NCI-H774 (cell line): ENCODE measurements around the gene AJM1.

Experiments
- DNase-seq: peaks from one replicate; lab custom pipeline; 2025; lab: John Stamatoyannopoulos, UW

The AJM1 gene

DNA sequence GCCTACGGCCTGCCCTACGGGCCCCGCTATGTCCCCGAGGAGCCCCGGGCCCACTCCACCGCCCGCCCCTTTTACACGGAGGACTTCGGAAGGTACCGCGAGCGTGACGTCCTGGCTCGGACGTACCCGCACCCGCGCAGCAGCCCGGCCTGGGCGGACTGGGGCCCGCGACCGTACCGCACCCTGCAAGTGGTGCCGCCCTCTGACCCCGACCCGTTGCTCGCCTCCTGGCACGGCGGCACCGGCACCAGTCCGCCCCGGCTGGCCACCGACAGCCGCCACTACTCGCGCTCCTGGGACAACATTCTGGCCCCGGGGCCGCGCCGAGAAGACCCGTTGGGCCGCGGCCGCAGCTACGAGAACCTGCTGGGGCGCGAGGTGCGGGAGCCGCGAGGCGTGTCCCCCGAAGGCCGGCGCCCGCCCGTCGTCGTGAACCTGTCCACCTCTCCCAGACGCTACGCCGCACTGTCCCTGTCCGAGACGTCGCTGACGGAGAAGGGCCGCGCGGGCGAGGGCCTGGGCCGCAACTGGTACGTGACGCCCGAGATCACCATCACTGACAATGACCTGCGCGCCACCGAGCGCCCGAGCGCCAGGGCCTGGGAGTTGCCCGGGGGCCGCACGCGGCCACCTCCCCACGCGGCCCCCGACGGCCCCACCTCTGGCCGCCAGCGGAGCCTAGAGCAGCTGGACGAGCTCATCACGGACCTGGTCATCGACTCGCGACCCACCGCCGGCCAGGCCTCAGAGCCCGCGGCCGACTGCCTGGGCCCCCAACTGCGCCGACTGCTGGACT is 3.4 kb downstream of the AJM1 start:
- no peak for DNase-seq

DNA sequence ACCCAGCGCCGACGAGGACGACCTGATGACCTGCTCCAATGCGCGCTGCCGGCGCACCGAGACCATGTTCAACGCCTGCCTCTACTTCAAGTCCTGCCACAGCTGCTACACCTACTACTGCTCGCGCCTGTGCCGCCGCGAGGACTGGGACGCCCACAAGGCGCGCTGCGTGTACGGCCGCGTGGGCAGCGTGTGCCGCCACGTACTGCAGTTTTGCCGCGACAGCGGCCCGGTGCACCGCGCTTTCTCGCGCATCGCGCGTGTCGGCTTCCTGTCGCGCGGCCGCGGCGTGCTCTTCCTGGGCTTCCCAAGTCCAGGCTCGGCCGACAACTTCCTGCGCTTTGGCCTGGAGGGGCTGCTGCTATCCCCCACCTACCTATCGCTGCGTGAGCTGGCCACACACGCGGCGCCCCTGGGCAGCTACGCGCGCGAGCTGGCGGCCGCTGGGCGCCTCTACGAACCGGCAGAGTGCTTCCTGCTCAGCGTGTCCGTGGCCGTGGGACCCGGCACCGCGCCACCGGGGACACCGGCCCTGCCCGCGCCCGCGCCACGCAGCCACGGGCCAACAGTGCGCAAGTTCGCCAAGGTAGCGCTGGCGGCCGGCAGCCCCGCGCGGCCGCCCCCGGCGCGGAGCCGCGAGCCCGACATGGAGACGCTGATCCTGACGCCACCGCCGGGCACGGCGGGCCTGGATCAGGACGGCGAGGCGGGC is 4.3 kb downstream of the AJM1 start:
- no peak for DNase-seq

DNA sequence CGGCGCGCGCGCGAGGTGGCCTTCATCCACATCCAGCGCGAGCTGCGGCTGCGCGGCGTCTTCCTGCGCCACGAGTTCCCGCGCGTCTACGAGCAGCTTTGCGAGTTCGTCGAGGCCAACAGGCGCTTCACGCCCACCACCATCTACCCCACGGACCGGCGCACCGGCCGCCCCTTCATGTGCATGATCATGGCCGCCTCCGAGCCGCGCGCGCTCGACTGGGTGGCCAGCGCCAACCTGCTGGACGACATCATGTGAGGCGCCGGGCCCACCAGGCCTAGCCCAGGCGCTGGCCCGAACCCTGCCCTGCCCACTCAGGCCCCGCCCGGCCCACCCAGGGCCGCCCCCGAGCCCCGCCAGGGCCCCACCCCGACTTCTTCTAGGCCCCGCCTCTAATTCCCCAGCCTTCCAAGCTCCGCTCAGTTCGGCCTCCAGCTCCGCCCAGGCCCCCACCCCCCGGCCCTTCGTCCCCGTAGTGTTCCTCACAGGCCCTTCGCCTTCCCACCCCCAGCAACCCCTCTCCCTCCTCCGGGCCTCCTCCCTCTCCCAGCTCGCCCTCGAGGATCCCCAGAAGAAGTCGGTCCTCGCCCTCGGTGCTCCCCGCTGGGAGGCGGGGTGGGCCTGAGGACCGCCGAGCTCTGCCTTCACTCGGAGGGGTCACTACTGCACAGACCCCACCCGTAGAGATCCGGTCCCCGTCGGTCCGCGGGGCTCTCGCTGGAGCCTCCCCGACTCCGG is 5.0 kb downstream of the AJM1 start:
- DNase-seq: peak; percentile 45

DNA sequence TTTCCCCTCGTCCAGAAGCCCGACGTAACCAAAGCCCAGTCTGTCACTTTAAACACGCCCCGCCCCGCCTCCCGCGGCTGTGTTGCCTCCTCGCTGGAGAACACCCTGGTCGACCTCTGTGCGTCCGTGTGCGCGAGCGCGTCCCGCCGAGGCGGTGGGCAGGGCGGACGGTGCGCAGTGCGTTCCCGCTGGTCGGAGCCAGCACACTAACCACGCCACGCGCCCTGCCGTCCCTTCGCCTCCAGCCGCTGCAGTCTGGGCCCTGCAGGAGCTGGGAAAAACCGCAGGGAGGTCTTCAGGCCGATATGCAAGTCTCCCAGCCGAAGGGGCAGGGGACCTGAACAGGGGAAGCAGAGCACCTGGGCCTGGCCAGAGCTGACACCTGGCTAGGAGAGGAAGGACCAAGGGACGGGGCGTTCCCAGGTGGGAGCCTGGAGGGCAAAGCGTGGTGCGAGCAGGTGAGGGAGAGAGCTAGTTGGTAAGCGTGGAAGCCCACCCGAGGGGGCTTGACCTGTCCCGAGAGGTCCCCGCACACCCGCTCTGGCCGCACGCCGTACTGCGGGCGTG is 5.6 kb downstream of the AJM1 start:
- DNase-seq: peak; percentile 82

DNA sequence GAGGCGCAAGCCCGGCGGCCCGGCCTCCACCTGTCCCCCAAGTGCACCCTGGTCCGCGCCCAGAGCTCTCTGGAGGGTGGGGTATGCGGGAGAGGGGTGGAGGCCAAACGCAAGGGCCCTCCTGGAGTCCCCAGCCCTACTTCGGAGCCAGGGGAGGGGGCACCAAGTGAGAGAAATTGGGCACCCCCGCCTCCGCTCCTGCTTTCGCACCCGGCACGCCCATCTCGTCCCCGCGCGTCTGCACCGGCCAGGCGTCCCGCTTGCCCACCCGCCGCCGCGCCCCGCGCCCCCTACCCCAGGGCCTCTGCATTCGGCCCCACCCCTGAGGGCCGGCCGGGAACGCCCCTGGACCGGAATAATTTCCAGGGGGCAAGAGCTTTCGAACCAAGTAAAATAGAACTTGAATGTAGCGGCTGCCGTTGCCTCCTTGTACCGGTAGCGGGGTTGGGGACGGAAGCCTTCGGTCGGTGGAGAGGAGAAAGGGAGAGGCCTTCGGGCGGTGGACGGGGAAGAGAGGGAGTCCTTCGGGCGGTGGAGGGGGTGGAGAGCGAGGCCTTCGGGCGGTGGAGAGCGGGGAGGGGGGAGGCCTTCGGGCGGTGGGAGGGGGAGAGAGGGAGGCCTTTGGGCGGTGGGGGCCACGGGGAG is 6.2 kb downstream of the AJM1 start:
- peak; percentile 66 for DNase-seq

DNA sequence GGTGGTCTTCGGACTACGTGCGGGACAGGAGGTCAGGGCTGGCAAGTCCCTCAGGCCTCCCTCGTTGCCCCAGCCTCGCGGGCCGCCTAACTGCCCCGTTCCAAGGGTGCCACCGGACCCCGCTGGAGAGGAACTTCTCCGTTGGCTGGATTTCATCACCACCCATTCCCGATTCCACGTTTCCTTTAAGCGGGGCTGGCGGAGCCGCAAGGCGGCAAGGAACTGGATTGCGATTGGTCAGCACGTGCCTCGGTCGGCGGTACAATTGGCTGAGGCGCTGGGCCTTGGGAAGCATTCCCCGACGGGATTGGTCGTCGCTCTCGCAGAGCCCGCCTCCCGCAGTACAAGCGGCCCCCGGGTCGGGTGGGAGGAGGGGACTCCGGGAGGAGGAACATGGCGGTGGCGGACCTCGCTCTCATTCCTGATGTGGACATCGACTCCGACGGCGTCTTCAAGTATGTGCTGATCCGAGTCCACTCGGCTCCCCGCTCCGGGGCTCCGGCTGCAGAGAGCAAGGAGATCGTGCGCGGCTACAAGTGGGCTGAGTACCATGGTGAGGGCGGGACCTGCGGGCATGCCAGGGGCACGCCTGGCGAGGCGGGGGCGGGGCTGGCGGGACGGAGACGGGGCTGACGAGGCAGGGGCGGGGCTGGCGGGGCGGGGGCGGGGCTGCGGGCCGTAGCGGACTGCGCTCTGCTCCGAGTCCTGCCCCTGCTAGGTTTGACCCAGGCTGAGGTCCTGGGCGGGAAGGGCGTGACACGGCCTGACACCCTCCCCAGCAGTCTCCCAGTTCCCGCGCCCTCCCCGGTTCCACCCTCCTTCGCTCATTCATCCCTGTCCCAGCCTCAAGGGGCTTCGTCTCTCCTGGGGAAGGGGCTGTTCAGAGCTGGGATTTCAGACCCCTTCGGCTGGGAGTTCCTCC is 7.0 kb downstream of the AJM1 start, which contains the start of gene PHPT1:
PHPT1 (plus strand) TSS at position 372 of the 922 bp plus-strand sequence; CDS start at position 394, 22 bp downstream.
- DNase-seq: peak; percentile 100

DNA sequence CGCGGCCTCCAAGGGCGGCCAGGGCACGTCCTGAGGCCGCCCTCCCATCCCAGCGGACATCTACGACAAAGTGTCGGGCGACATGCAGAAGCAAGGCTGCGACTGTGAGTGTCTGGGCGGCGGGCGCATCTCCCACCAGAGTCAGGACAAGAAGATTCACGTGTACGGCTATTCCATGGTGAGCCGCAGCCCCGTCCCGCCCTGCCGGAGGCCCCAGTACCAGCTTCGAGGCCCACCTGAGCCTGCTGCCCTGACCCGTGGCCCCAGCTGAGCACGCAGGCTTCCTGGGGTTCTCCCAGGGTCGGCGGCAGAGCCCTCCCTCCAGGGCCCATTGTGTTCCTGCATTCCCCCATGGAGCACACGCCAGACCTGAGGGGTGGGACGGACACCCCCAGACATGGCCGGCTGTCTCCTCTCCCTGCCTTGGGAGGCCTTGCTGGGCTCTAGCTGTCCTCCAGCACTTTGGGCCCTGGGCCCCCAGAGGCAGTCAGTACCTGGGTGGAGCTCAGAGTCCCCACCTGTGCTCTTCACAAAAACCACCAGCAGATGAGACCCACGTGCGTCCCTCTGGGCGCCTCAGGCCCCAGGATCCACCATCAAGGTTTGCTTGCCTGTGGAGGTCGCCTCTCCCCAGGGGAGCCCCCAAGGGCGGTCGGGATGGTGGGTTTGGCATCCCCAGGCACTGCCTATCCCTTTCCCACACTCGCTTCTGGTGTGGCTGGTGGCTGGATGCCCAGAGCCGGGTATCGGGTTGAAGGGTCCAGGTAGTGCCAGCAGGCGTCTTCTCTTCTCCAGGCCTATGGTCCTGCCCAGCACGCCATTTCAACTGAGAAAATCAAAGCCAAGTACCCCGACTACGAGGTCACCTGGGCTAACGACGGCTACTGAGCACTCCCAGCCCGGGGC is 7.9 kb downstream of the AJM1 start:
- DNase-seq: no peak

DNA sequence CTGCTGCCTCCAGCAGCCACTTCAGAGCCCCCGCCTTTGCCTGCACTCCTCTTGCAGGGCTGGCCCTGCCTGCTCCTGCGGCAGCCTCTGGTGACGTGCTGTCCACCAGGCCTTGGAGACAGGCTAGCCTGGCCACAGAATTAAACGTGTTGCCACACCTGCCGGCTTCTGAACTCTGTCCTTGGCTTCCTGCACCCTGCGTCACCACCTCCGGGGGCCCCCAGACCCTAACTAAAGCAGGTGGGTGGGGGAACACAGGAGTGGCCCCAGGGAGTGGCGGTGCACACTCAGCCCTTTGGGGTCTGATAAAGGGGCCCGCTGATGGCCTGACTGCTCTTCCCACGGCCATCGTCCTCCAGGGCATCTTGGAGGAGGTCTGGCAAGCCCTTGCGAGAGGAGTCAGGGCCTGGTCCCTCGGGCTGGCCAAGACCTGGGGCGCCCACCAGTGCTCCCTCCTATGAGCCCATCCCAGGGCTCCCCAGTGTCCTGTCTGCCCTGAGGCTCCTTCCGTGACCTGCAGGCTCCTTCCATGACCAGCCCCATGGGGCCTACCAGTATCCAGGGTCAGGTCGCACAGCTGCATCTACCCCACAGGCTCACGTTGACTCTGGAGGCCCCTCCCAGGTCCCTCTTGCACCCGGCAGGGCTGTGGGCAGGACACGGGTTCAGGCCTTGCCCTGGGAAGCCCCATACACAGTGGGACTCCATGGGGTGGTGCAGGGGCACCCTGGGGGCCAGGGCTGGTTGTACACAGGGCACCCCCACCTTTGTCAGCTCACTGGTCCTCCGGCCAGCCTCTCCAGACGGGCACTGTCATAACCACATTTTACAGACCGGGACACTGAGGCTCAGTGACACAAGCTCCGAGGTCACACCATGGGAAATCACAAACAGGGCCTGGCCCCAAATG is 8.8 kb downstream of the AJM1 start:
- DNase-seq: no peak

DNA sequence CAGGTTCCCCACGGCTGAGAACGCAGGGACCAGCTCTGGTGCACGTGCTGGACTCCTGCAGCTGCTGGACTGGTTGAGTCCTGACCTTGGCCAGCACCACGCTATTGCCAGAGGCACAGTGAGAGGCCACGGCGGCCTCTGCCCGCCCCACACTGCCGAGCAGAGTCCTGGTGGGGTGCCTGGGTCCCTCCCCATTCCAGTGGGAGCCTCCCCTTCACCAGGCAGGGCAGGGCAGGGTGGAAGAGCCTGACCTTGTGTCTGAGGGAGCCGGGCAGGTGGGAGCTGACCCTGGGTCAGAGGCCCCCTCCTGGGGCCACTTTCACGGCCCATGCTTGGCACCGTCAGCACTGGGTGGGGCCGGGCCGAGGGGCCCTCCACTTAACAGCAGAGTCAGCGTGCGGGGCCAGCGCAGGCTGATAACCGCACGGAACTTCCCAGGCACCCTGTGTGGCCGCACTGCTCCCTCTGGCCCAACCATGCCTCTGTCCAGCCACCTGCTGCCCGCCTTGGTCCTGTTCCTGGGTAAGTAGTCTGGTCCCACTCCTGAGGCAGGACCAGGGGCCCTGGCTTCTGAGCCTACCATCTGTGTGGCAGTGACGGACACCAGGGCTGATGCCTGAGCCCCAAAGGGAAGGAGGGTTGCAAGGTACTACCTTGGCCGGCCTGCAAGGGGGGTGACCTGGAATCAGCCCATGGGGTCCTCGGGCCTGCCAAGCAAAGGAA is 9.8 kb downstream of the AJM1 start, which contains the start of gene MAMDC4:
MAMDC4 (plus strand) TSS at position 406 of the 723 bp plus-strand sequence; CDS start at position 477, 71 bp downstream.
- no peak for DNase-seq

DNA sequence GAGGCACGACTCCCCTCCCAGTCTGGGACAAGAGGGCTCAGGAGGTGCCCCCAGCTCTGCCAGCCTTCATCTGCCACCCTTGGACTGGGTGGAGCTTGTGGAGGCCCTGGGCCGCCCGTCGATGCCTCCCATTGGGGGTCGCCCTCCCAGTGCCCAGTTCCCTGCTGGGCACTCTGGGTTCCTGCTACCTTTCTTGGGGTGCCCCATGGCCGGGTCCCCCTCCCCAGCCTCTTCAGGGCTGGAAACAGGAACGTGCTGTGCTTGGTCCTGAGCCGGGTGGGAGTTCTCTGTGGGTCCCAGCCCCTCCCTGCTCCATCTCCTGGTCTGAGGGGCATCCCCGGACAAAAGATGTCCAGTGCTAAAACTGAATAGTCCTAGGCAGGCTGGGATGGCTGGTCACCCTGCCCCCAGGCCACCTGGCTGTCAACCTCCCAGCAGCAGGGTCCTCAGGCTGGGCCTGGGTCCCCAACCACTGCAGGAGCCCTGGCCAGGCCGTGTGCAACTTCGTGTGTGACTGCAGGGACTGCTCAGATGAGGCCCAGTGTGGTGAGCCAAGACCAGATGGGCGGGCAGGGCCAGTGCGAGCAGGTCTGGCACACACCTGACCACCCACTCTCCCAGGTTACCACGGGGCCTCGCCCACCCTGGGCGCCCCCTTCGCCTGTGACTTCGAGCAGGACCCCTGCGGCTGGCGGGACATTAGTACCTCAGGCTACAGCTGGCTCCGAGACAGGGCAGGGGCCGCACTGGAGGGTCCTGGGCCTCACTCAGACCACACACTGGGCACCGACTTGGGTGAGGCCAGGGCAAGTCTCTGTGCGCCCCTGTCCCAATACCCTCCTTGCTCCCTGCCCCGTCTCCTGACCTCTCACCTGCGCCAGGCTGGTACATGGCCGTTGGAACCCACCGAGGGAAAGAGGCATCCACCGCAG is 10.7 kb downstream of the AJM1 start:
- no peak for DNase-seq

DNA sequence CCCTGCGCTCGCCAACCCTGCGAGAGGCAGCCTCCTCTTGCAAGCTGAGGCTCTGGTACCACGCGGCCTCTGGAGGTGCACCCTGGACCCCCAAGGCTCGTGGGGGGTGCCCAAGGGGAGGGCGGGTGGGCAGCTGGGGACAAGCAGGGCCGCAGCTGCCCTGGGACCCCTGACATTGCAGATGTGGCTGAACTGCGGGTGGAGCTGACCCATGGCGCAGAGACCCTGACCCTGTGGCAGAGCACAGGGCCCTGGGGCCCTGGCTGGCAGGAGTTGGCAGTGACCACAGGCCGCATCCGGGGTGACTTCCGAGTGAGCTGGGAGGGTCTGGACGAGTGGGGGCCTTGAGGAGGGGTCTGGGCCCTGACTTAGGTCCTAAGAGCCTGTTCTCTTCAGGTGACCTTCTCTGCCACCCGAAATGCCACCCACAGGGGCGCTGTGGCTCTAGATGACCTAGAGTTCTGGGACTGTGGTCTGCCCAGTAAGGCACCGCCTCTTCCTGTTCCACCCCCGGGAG is 11.4 kb downstream of the AJM1 start:
- DNase-seq: no peak

DNA sequence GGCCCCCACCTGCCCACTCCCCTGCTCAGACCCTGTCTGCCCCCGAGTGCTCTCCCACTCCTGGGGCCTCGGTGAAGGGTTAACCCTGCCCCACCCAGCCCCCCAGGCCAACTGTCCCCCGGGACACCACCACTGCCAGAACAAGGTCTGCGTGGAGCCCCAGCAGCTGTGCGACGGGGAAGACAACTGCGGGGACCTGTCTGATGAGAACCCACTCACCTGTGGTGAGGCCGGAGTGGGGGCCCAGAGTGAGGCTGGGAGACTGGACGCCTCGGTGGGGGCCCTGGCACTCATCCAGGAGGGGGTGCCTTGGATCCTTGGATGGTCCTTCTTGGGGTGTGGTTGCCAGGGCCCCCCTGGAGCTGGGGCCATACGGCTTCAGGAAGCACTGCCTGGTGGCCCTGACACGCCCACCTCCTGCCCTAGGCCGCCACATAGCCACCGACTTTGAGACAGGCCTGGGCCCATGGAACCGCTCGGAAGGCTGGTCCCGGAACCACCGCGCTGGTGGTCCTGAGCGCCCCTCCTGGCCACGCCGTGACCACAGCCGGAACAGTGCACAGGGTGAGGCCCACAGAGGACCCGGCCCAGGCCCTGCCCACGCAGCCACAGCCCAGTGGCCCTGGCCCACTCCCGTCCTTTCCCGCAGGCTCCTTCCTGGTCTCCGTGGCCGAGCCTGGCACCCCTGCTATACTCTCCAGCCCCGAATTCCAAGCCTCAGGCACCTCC is 12.0 kb downstream of the AJM1 start:
- no peak for DNase-seq

DNA sequence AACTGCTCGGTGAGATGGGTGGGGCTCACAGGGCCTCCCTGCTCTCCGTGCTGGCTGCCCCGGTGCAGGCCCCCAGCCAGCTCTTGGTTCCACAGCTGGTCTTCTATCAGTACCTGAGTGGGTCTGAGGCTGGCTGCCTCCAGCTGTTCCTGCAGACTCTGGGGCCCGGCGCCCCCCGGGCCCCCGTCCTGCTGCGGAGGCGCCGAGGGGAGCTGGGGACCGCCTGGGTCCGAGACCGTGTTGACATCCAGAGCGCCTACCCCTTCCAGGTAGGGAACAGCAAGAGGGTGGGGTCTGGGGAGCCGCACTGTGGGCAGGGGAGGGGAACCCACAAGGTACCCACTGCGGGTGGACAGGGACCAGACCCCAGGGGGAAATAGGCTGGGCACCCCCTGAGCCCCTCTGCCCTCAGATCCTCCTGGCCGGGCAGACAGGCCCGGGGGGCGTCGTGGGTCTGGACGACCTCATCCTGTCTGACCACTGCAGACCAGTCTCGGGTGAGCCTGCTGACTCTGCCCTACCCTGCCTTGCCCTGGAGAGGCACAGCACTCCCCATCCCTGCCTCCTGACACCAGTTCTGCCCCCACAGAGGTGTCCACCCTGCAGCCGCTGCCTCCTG is 12.7 kb downstream of the AJM1 start:
- DNase-seq: no peak

DNA sequence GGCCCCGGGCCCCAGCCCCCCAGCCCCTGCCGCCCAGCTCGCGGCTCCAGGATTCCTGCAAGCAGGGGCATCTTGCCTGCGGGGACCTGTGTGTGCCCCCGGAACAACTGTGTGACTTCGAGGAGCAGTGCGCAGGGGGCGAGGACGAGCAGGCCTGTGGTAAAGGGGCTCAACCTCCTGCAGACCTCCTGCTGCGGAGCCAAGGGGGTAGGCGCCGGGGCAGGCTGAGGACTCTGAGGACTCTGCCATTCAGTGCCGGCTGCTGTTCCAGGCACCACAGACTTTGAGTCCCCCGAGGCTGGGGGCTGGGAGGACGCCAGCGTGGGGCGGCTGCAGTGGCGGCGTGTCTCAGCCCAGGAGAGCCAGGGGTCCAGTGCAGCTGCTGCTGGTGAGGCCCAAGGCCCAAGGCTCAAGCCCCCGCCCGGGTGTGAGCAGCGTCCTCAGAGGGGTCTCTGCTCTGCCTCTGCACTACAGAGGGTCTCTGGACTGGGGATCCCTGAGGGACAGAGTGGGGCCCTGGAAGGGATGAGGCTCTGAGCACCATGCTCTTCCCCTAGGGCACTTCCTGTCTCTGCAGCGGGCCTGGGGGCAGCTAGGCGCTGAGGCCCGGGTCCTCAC is 13.3 kb downstream of the AJM1 start:
- DNase-seq: no peak

DNA sequence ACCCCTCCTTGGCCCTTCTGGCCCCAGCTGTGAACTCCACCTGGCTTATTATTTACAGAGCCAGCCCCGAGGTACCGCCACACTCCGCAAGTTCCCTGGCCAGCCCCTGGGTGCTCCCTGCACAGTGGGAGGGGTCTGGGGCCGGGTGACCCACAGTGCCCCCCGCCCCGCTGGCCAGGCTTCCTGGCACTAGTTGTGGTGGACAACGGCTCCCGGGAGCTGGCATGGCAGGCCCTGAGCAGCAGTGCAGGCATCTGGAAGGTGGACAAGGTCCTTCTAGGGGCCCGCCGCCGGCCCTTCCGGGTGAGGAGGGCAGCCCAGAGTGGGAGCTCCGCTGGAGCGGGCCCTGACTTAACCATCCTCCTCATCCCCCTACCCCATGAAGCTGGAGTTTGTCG is 13.8 kb downstream of the AJM1 start:
- no peak for DNase-seq
